ENCODE results near the gene SAMD9. TPM values are rescaled to one million over a fixed set of nuclear protein-coding genes. Genes with fewer than 3 reads are reported as not detected.

The SAMD9 gene
- total RNA-seq: 6.3 TPM

GRCh38 chr7:93117852-93118530 lies at the start of gene SAMD9:
SAMD9 (minus strand) TSS chr7:93117979; CDS start chr7:93106097, 11,882 bp downstream.

GRCh38 chr7:93148144-93148543 lies 30.4 kb upstream of the SAMD9 start, which contains the start of gene SAMD9L:
SAMD9L (minus strand) TSS chr7:93148385; CDS start chr7:93135971, 12,414 bp downstream.

Other genes with a start within 250 kb of the SAMD9 start
- gene SAMD9L, start 30.4 kb upstream of the SAMD9 start, total RNA-seq: 13.8 TPM
- gene HEPACAM2, start 108.5 kb upstream of the SAMD9 start, total RNA-seq: 0.38 TPM
- 107 TPM for gene VPS50, start 114.4 kb upstream of the SAMD9 start, total RNA-seq